MCF 10A (cell line): ENCODE data around the gene DGKE. TPM values are rescaled to one million over a fixed set of nuclear protein-coding genes. Genes with fewer than 3 reads are reported as not detected.

ENCODE experiments used
- BruUV-seq: library from RNA; stranded (reverse); fragments of 400-500 nt; replicated peaks from 2 replicates; lab custom pipeline; 2021; lab: Mats Ljungman, UMichigan
- CTCF ChIA-PET: fragments of 300-600 bp; sonication (Branson Sonifier 250); formaldehyde crosslinking; extraction: SDS; loops from one replicate; lab custom pipeline; 2021; ENCODE audit warnings: antibody characterized with exemption, inconsistent platforms; lab: Yijun Ruan, JAX
- POLR2A ChIA-PET: fragments of 300-600, 350-650 bp; sonication (Branson Sonifier 250); formaldehyde crosslinking; extraction: SDS; loops from one replicate; lab custom pipeline; 2020; ENCODE audit warnings: antibody characterized with exemption, inconsistent platforms; lab: Yijun Ruan, JAX
- DNase-seq: peaks from one replicate; pipeline ENCODE4 v3.0.0-alpha.2; 2018; ENCODE audit not compliant: unreplicated experiment
- H3K27ac Mint-ChIP-seq: one replicate; pipeline ENCODE4 v1.8.0; 2022; ENCODE audit warnings: mild to moderate bottlenecking, low read depth, mixed read lengths; ENCODE audit not compliant: unreplicated experiment
- H3K27me3 Mint-ChIP-seq: one replicate; pipeline ENCODE4 v1.8.0; 2022; ENCODE audit warnings: mixed read lengths; ENCODE audit not compliant: insufficient read depth, unreplicated experiment
- H3K36me3 Mint-ChIP-seq: one replicate; pipeline ENCODE4 v1.8.0; 2022; ENCODE audit warnings: mild to moderate bottlenecking, moderate library complexity, mixed read lengths; ENCODE audit not compliant: insufficient read depth, unreplicated experiment
- H3K4me1 Mint-ChIP-seq: one replicate; pipeline ENCODE4 v1.8.0; 2022; ENCODE audit warnings: mixed read lengths; ENCODE audit not compliant: insufficient read depth, unreplicated experiment
- H3K4me3 Mint-ChIP-seq: one replicate; pipeline ENCODE4 v1.8.0; 2022; ENCODE audit warnings: mild to moderate bottlenecking, moderate library complexity, mixed read lengths; ENCODE audit not compliant: unreplicated experiment
- H3K9me3 Mint-ChIP-seq: one replicate; pipeline ENCODE4 v1.8.0; 2022; ENCODE audit warnings: mixed read lengths; ENCODE audit not compliant: unreplicated experiment
- CTCF ChIP-seq: fragments of 200-600 bp; IDR thresholded peaks from one replicate; pipeline ENCODE4 v1.8.0; 2022; ENCODE audit warnings: antibody characterized with exemption, mild to moderate bottlenecking; ENCODE audit not compliant: unreplicated experiment
- intact Hi-C: fragments of 100-400 bp; cut with micrococcal nuclease; formaldehyde crosslinking; loops from 2 replicates; pipeline ENCODE4 v1.14.1; 2022
- total RNA-seq: library from RNA; stranded (reverse); gene quantifications from 2 replicates; pipeline ENCODE4 v1.2.3, GENCODE V29; 2022

Gene DGKE
- total RNA-seq, 1 experiment from 2014 or later = 16.5 TPM

GRCh38 chr17:56910509-56911235 is 76.7 kb downstream of the DGKE start:
- H3K4me1 Mint-ChIP-seq = peaks cover 35% of the 10 kb centered on the region
- intact Hi-C loops = no loop called here
- no peaks in the 10 kb centered on the region for H3K9me3 Mint-ChIP-seq
- H3K36me3 Mint-ChIP-seq = peaks cover 41% of the 10 kb centered on the region
- no TSS peak for BruUV-seq
- ChIA-PET POLR2A (no interaction called here), CTCF (interaction anchor here (0.5 to 1.5 kb wide), 10 partner anchors 9 to 92 kb away, joined by 3 to 5 read pairs (median 4); no protein-coding TSS in a partner anchor)
- peak overlapping the region; percentile 51 for H3K27ac Mint-ChIP-seq
- no peaks in the 10 kb centered on the region for H3K27me3 Mint-ChIP-seq
- DNase-seq = no peak
- H3K4me3 Mint-ChIP-seq = peak overlapping the region; percentile 86
- TF ChIP-seq CTCF = no peak

GRCh38 chr17:56912105-56912999 is 78.4 kb downstream of the DGKE start:
- no peaks in the 10 kb centered on the region for H3K9me3 Mint-ChIP-seq
- intact Hi-C loops = no loop called here
- peak; percentile 53 for DNase-seq
- H3K4me3 Mint-ChIP-seq = peak overlapping the region; percentile 86
- no peaks in the 10 kb centered on the region for H3K27me3 Mint-ChIP-seq
- ChIA-PET CTCF (interaction anchor here (0.6 to 1.4 kb wide), 6 partner anchors 13 to 322 kb away, joined by 3 to 8 read pairs (median 4); no protein-coding TSS in a partner anchor), POLR2A (interaction anchor here (0.7 to 2.1 kb wide), 6 partner anchors 8 to 70 kb away, joined by 3 to 8 read pairs (median 3); no protein-coding TSS in a partner anchor)
- H3K27ac Mint-ChIP-seq = peak overlapping the region; percentile 96
- BruUV-seq = no TSS peak
- peaks cover 24% of the 10 kb centered on the region for H3K36me3 Mint-ChIP-seq
- H3K4me1 Mint-ChIP-seq = peaks cover 41% of the 10 kb centered on the region
- no peak for TF ChIP-seq CTCF

- Mint-ChIP-seq H3K9me3 (no peaks in the 10 kb centered on the region), H3K27me3 (no peaks in the 10 kb centered on the region), H3K4me3 (peak overlapping the region; percentile 86), H3K4me1 (peaks cover 41% of the 10 kb centered on the region), H3K36me3 (peaks cover 18% of the 10 kb centered on the region), H3K27ac (peak overlapping the region; percentile 96)
- DNase-seq = no peak
- ChIA-PET POLR2A (interaction anchor here (0.9 to 2.1 kb wide), 6 partner anchors 8 to 172 kb away, joined by 3 to 8 read pairs (median 4); partner anchors contain the start of gene AKAP1), CTCF (interaction anchor here (0.6 to 1.4 kb wide), 3 partner anchors 16 to 192 kb away, joined by 3 to 8 read pairs (median 3); no protein-coding TSS in a partner anchor)
- BruUV-seq = no TSS peak
- intact Hi-C loops = no loop called here
- no peak for TF ChIP-seq CTCF
Measured at GRCh38 chr17:56913000-56913311, 79.0 kb downstream of the DGKE start.
